ENCODE measurements around the gene HARS1. TPM values are rescaled to one million over a fixed set of nuclear protein-coding genes. Genes with fewer than 3 reads are reported as not detected.

Gene HARS1
- total RNA-seq, 3 donors from 2014 or later, result 44.5 to 58.3 (median 56.4) TPM

- intact Hi-C loops (cut with DNase I, micrococcal nuclease), result loop anchor here (5.0 to 10.0 kb wide), 3 partner anchors 56 to 89 kb away; partner anchors contain the start of genes APBB3 (in 1 of the 2), EIF4EBP3 (in 1 of the 2) and SLC35A4 (in 1 of the 2)
- H3K9me3 ChIP-seq, result peaks cover 1% of the 10 kb centered on the region
- ATAC-seq (no peak), DNase-seq (no peak)
- peaks cover 12% of the 10 kb centered on the region for H3K4me1 ChIP-seq (ENCODE audit: low read depth)
- no peaks in the 10 kb centered on the region for H3K36me3 ChIP-seq (ENCODE audit: low read depth)
- no peak for TF ChIP-seq CTCF (IDR thresholded peaks at IDR 0.05)
- H3K4me3 ChIP-seq, result no peak overlapping the region
Measured at GRCh38 chr5:140633501-140633900, 57.7 kb downstream of the HARS1 start.

- Histone ChIP-seq H3K36me3 (ENCODE audit: low read depth) (no peaks in the 10 kb centered on the region), H3K4me1 (ENCODE audit: low read depth) (peaks cover 12% of the 10 kb centered on the region), H3K9me3 (peaks cover 4% of the 10 kb centered on the region), H3K4me3 (peak within 1 kb of the TSS; percentile 27)
- DNase-seq, result peak; percentile 71 to 76 (median 73)
- intact Hi-C loops (cut with DNase I, micrococcal nuclease), result loop anchor here (5.0 to 10.0 kb wide), 3 partner anchors 56 to 88 kb away; partner anchors contain the start of genes APBB3 (in 1 of the 2), EIF4EBP3 (in 1 of the 2) and SLC35A4 (in 1 of the 2)
- TF ChIP-seq CTCF (IDR thresholded peaks at IDR 0.05), result no peak
- peak; percentile 59 for ATAC-seq
Measured at GRCh38 chr5:140633021-140633471, 58.1 kb downstream of the HARS1 start, which contains the start of gene CD14. TSS of gene CD14 (minus strand) at chr5:140633175. CDS start at chr5:140633071, 104 bp downstream.

DNA sequence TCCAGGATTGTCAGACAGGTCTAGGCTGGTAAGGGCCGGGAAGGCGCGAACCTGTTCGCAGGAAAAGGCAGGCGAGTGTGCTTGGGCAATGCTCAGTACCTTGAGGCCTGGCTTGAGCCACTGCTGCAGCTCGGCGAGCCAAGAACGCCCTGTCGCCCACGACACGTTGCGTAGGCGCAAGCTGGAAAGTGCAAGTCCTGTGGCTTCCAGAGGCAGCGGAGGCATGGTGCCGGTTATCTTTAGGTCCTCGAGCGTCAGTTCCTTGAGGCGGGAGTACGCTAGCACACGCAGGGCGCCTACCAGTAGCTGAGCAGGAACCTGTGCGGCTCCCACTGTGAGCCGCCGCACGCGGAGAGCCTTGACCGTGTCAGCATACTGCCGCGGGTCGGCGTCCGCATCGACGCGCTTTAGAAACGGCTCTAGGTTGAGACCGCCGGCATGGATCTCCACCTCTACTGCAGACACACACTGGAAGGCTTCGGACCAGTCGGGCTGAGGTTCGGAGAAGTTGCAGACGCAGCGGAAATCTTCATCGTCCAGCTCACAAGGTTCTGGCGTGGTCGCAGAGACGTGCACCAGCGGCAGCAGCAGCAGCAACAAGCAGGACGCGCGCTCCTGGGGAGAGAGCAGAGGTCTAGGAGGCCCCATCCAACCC is 58.7 kb downstream of the HARS1 start:
- intact Hi-C loops (cut with DNase I, micrococcal nuclease), result loop anchor here (5.0 to 10.0 kb wide), 3 partner anchors 55 to 88 kb away; partner anchors contain the start of genes APBB3 (in 1 of the 2), EIF4EBP3 (in 1 of the 2) and SLC35A4 (in 1 of the 2)
- Histone ChIP-seq H3K36me3 (ENCODE audit: low read depth) (no peaks in the 10 kb centered on the region), H3K4me3 (peak overlapping the region; percentile 27), H3K4me1 (ENCODE audit: low read depth) (peaks cover 12% of the 10 kb centered on the region), H3K9me3 (peaks cover 4% of the 10 kb centered on the region)
- TF ChIP-seq CTCF (IDR thresholded peaks at IDR 0.05), result no peak
- peak; percentile 68 for ATAC-seq
- peak; percentile 64 to 77 (median 77) for DNase-seq

DNA sequence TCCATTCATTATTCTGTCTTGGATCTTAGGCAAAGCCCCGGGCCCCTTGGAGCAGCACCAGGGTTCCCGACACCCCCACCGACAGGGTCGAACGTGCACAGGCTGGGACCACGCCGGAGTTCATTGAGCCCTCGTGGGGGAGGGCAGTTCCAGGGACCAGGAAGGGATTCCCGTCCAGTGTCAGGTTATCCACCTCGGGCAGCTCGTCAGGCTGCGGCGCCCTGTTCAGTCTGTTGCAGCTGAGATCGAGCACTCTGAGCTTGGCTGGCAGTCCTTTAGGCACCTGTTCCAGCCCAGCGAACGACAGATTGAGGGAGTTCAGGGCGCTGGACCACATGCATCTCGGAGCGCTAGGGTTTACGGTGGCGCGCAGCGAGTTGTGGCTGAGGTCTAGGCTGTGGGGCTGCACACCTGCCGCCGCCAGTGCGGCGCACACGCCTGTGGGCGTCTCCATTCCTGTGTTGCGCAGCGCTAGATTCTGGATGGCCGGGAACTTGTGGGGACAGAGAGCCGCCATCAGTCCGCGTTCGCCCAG is 59.3 kb downstream of the HARS1 start:
- Histone ChIP-seq H3K4me3 (peak overlapping the region; percentile 27), H3K9me3 (peaks cover 4% of the 10 kb centered on the region), H3K4me1 (ENCODE audit: low read depth) (peaks cover 12% of the 10 kb centered on the region), H3K36me3 (ENCODE audit: low read depth) (no peaks in the 10 kb centered on the region)
- ATAC-seq (peak; percentile 72), DNase-seq (no peak)
- no peak for TF ChIP-seq CTCF (IDR thresholded peaks at IDR 0.05)
- intact Hi-C loops (cut with DNase I, micrococcal nuclease), result loop anchor here (5.0 to 10.0 kb wide), 3 partner anchors 55 to 87 kb away; partner anchors contain the start of genes APBB3 (in 1 of the 2), EIF4EBP3 (in 1 of the 2) and SLC35A4 (in 1 of the 2)

- TF ChIP-seq CTCF (IDR thresholded peaks at IDR 0.05), result no peak
- peak; percentile 34 for ATAC-seq
- peak in 1 of 3 donors; percentile 44 for DNase-seq
- Histone ChIP-seq H3K4me3 (no peak overlapping the region), H3K36me3 (ENCODE audit: low read depth) (no peaks in the 10 kb centered on the region), H3K9me3 (peaks cover 4% of the 10 kb centered on the region), H3K4me1 (ENCODE audit: low read depth) (peaks cover 12% of the 10 kb centered on the region)
- intact Hi-C loops (cut with DNase I, micrococcal nuclease), result loop anchor here (5.0 to 10.0 kb wide), 3 partner anchors 54 to 86 kb away; partner anchors contain the start of genes APBB3 (in 1 of the 2), EIF4EBP3 (in 1 of the 2) and SLC35A4 (in 1 of the 2)
Measured at GRCh38 chr5:140631036-140631417, 60.1 kb downstream of the HARS1 start.
